ENCODE results near the gene NYNRIN. TPM values are rescaled to one million over a fixed set of nuclear protein-coding genes. Genes with fewer than 3 reads are reported as not detected.

NYNRIN gene
- total RNA-seq, 1 donor from 2014 or later, result 40.0 TPM

GRCh38 chr14:24355009-24355408 lies 43.8 kb upstream of the NYNRIN start:
- DNase-seq (ENCODE audit: low spot score, unreplicated experiment), result no peak
- Mint-ChIP-seq H3K4me3 (ENCODE audit: low read depth) (no peak overlapping the region), H3K36me3 (ENCODE audit: insufficient read depth) (no peaks in the 10 kb centered on the region), H3K27ac (no peak overlapping the region), H3K4me1 (ENCODE audit: low read depth) (peaks cover 6% of the 10 kb centered on the region), H3K9me3 (ENCODE audit: low read depth) (no peaks in the 10 kb centered on the region), H3K27me3 (peaks cover 54% of the 10 kb centered on the region)
- TF ChIP-seq CTCF (IDR thresholded peaks at IDR 0.05; ENCODE audit: unreplicated experiment), result no peak

GRCh38 chr14:24356208-24356607 lies 42.6 kb upstream of the NYNRIN start:
- Mint-ChIP-seq H3K4me1 (ENCODE audit: low read depth) (peaks cover 6% of the 10 kb centered on the region), H3K27ac (no peak overlapping the region), H3K36me3 (ENCODE audit: insufficient read depth) (no peaks in the 10 kb centered on the region), H3K9me3 (ENCODE audit: low read depth) (no peaks in the 10 kb centered on the region), H3K4me3 (ENCODE audit: low read depth) (no peak overlapping the region), H3K27me3 (peaks cover 48% of the 10 kb centered on the region)
- no peak for TF ChIP-seq CTCF (IDR thresholded peaks at IDR 0.05; ENCODE audit: unreplicated experiment)
- no peak for DNase-seq (ENCODE audit: low spot score, unreplicated experiment)

- Mint-ChIP-seq H3K27ac (no peak overlapping the region), H3K36me3 (ENCODE audit: insufficient read depth) (no peaks in the 10 kb centered on the region), H3K9me3 (ENCODE audit: low read depth) (no peaks in the 10 kb centered on the region), H3K4me1 (ENCODE audit: low read depth) (no peaks in the 10 kb centered on the region), H3K27me3 (peaks cover 36% of the 10 kb centered on the region), H3K4me3 (ENCODE audit: low read depth) (no peak overlapping the region)
- DNase-seq (ENCODE audit: low spot score, unreplicated experiment), result no peak
- TF ChIP-seq CTCF (IDR thresholded peaks at IDR 0.05; ENCODE audit: unreplicated experiment), result no peak
Observed at GRCh38 chr14:24360281-24360680, 38.5 kb upstream of the NYNRIN start.

GRCh38 chr14:24361326-24361725 lies 37.5 kb upstream of the NYNRIN start:
- peaks cover 36% of the 10 kb centered on the region for H3K27me3 Mint-ChIP-seq
- no peaks in the 10 kb centered on the region for H3K36me3 Mint-ChIP-seq (ENCODE audit: insufficient read depth)
- no peak overlapping the region for H3K27ac Mint-ChIP-seq
- no peak for DNase-seq (ENCODE audit: low spot score, unreplicated experiment)
- peaks cover 7% of the 10 kb centered on the region for H3K4me1 Mint-ChIP-seq (ENCODE audit: low read depth)
- no peak overlapping the region for H3K4me3 Mint-ChIP-seq (ENCODE audit: low read depth)
- no peaks in the 10 kb centered on the region for H3K9me3 Mint-ChIP-seq (ENCODE audit: low read depth)
- no peak for TF ChIP-seq CTCF (IDR thresholded peaks at IDR 0.05; ENCODE audit: unreplicated experiment)

GRCh38 chr14:24362241-24362960 lies 36.4 kb upstream of the NYNRIN start:
- Mint-ChIP-seq H3K9me3 (ENCODE audit: low read depth) (no peaks in the 10 kb centered on the region), H3K36me3 (ENCODE audit: insufficient read depth) (no peaks in the 10 kb centered on the region), H3K27ac (no peak overlapping the region), H3K4me1 (ENCODE audit: low read depth) (peaks cover 9% of the 10 kb centered on the region), H3K27me3 (peaks cover 33% of the 10 kb centered on the region), H3K4me3 (ENCODE audit: low read depth) (no peak overlapping the region)
- no peak for DNase-seq (ENCODE audit: low spot score, unreplicated experiment)
- TF ChIP-seq CTCF (IDR thresholded peaks at IDR 0.05; ENCODE audit: unreplicated experiment), result no peak
